BJ (cell line): ENCODE data around the gene ECM1. TPM values are rescaled to one million over a fixed set of nuclear protein-coding genes. Genes with fewer than 3 reads are reported as not detected.
A peak's percentile ranks its signal among the peaks of the same experiment; 100 is the strongest.

ENCODE experiments used
- CTCF ChIA-PET: fragments of 350-600 bp; formaldehyde crosslinking; extraction: SDS; loops from one replicate; lab custom pipeline; 2021; ENCODE audit warnings: antibody characterized with exemption, inconsistent platforms; lab: Yijun Ruan, JAX
- POLR2A ChIA-PET: fragments of 300-600 bp; sonication (Branson Sonifier 250); formaldehyde crosslinking; extraction: SDS; loops from one replicate; lab custom pipeline; 2021; ENCODE audit warnings: antibody characterized with exemption; lab: Charles Lee
- DNase-seq: peaks from one replicate; pipeline ENCODE4 v3.0.0-alpha.2; 2011; ENCODE audit warnings: low read depth
- H3K27me3 ChIP-seq: 2 replicates; pipeline ENCODE4 v1.6.0; 2011; ENCODE audit warnings: low read length; ENCODE audit not compliant: control insufficient read depth, insufficient read depth
- H3K36me3 ChIP-seq: 2 replicates; pipeline ENCODE4 v1.5.1; 2011; ENCODE audit warnings: low read length; ENCODE audit not compliant: control insufficient read depth, insufficient read depth
- H3K4me3 ChIP-seq: 2 replicates; pipeline ENCODE4 v1.5.1; 2011; ENCODE audit warnings: low read depth, mild to moderate bottlenecking, control low read depth, low read length
- polyA plus RNA-seq: library from polyadenylated mRNA; depleted of rRNA; stranded (reverse); fragments of >200 nt; gene quantifications from 2 replicates; pipeline ENCODE4 v1.2.3, GENCODE V29; 2011
- TF ChIP-seq, protein P1 (sequence below): IDR thresholded peaks from 2 replicates; pipeline ENCODE4 v1.5.1; 2011; ENCODE audit warnings: low read depth, mild to moderate bottlenecking, control low read depth, inconsistent platforms, low read length, moderate library complexity; ENCODE audit not compliant: insufficient read depth

The ECM1 gene
- polyA plus RNA-seq, 1 experiment, result 204 TPM

DNA sequence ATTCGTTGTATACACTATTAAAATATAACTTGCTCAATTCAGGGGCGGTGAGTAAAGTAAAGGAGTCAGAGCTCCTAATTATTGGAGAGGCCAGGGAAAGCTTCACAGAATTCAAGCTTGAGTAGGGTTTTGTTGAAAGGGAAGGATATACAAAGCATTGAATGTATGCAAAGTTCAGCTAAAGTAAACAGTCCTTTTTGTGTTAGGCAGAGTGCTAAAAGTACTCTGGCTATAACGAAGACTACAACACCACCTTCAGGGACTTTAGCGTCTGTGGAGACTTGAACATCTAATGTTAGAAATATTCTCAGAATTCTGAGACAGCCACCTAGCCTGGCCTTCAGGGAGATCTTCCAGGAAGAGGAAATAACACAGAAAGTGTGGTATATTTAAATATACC lies 8.7 kb downstream of the ECM1 start:
- Histone ChIP-seq H3K36me3 (peaks cover 2% of the 10 kb centered on the region), H3K4me3 (no peak overlapping the region), H3K27me3 (no peaks in the 10 kb centered on the region)
- ChIA-PET CTCF (interaction anchor here (0.8 to 4.9 kb wide), 6 partner anchors 9 to 153 kb away, joined by 3 to 37 read pairs (median 4); no protein-coding TSS in a partner anchor), POLR2A (interaction anchor here (0.6 to 1.2 kb wide), 2 partner anchors 9 to 62 kb away, joined by 3 to 6 read pairs; partner anchors contain the start of gene ECM1)
- no peak for DNase-seq
- TF ChIP-seq, protein P1, sequence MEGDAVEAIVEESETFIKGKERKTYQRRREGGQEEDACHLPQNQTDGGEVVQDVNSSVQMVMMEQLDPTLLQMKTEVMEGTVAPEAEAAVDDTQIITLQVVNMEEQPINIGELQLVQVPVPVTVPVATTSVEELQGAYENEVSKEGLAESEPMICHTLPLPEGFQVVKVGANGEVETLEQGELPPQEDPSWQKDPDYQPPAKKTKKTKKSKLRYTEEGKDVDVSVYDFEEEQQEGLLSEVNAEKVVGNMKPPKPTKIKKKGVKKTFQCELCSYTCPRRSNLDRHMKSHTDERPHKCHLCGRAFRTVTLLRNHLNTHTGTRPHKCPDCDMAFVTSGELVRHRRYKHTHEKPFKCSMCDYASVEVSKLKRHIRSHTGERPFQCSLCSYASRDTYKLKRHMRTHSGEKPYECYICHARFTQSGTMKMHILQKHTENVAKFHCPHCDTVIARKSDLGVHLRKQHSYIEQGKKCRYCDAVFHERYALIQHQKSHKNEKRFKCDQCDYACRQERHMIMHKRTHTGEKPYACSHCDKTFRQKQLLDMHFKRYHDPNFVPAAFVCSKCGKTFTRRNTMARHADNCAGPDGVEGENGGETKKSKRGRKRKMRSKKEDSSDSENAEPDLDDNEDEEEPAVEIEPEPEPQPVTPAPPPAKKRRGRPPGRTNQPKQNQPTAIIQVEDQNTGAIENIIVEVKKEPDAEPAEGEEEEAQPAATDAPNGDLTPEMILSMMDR, result 0 out of 2 replicates have a peak, but pooled peaks have one; percentile 1

DNA sequence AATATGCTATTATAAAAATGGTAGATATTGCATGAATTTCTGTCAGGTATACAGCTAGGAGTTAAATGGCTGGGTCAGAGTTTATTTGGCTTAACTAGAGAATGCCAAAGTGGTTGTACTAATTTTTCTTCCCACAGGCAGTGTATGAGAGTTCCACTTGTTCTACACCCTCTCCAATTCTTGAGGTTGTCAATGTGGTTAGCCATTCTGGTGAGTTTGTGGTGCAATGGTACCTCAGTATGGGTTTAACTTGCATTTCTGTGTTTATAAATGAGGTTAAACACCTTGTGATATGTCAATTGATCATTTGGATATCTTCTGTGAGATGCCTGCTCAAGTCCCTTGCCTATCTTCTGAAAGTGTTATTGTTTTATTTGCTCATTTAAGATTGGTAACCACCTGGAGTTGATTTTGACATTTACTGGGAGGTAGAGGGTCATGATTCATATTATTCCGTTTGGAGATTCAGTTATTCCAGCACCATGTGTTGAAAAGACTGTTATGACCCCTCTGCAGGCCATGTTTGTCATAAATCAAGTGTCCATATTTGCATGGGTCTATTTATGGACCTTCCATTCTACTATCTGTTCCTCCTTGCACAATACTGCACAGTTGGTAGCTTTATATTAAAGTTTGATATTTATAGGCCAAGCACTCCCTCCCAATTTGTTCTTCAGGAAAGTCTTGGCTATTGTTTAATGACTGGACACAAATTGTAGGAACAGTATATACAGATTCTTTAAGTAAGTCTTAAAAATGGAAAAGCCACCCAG lies 13.5 kb downstream of the ECM1 start:
- no peak for DNase-seq
- ChIA-PET POLR2A (no interaction called here), CTCF (interaction anchor here (0.9 kb wide), 1 partner anchor 23 kb away, joined by 3 read pairs; no protein-coding TSS in a partner anchor)

DNA sequence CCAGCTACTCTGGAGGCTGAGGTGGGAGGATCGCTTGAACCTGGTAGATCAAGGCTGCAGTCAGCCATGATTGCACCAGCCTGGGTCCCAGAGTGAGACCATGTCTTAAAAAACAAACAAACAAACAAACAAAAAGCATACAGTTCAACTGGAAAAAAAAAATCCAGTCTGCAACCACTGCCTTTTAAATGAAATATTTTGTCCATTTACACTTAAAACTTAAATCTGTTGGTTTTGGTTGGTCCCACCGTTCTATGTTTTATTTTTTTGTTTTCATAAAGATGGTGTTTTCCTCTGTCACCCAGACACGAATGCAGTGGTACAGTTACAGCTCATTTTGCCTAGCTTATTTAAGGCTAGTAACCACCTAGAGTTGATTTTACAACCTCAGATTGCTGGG lies 17.4 kb downstream of the ECM1 start:
- no peak overlapping the region for H3K4me3 ChIP-seq
- no peaks in the 10 kb centered on the region for H3K27me3 ChIP-seq
- TF ChIP-seq, protein P1, result no peak
- no peak for DNase-seq
- ChIA-PET POLR2A (no interaction called here), CTCF (interaction anchor here (1.2 kb wide), 1 partner anchor 8 kb away, joined by 3 read pairs; no protein-coding TSS in a partner anchor)
- H3K36me3 ChIP-seq, result no peaks in the 10 kb centered on the region

More for the DNA sequence above, 13.5 kb downstream of the ECM1 start:
- Histone ChIP-seq H3K4me3 (no peak overlapping the region), H3K36me3 (no peaks in the 10 kb centered on the region), H3K27me3 (no peaks in the 10 kb centered on the region)
- TF ChIP-seq, protein P1, result no peak

DNA sequence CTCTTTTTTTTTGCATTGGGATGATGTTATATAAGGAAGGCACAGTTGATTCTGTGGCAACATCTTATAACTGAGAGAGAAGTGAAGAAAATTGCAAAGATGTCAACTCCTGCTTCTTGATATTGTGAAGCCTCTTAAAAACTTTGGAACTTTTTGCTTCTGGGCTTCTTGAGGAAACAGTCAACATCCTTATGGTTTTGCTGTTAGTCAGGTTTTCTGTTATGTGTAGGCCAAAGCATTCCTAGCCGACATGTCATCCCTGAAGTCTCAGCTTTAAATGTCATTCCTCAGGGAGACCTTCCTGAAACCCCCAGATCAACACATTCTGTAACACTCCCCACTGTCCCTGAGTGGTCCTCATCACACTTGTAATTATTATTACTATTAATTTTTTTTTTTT lies 20.3 kb downstream of the ECM1 start:
- POLR2A ChIA-PET, result no interaction called here
- TF ChIP-seq, protein P1, result no peak
- DNase-seq, result no peak
- CTCF ChIA-PET, result interaction anchor here (0.6 to 2.1 kb wide), 3 partner anchors 10 to 272 kb away, joined by 3 to 6 read pairs (median 4); no protein-coding TSS in a partner anchor
- H3K36me3 ChIP-seq, result no peaks in the 10 kb centered on the region
- H3K4me3 ChIP-seq, result no peak overlapping the region
- no peaks in the 10 kb centered on the region for H3K27me3 ChIP-seq

DNA sequence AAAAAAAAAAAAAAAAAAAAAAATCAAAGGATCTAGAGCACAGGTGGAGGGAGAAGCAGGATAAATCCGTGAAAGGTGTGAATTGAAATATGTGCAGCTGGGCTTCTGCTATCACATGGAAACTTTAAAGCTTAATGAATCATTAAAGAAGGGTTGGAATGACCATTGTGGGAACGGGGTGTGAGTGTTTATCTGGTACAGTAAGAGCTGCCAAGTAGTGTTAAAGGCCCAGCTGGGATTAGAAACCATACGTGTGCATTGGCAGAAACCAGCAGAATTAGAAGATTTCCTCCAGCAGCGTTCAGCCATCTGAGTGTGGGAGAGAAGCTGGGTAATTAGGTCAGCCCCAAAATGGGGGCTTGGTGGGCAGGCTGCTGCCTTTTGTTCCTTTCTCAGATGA lies 21.1 kb downstream of the ECM1 start:
- Histone ChIP-seq H3K27me3 (no peaks in the 10 kb centered on the region), H3K36me3 (no peaks in the 10 kb centered on the region), H3K4me3 (no peak overlapping the region)
- POLR2A ChIA-PET, result interaction anchor here (0.7 kb wide), 1 partner anchor 19 kb away, joined by 5 read pairs; no protein-coding TSS in a partner anchor
- DNase-seq, result no peak
- TF ChIP-seq, protein P1, result no peak
- CTCF ChIA-PET, result interaction anchor here (1.0 to 2.1 kb wide), 6 partner anchors 9 to 67 kb away, joined by 3 to 7 read pairs (median 4); no protein-coding TSS in a partner anchor
